H9 (cell line): ENCODE measurements around the gene FNDC3A. TPM values are rescaled to one million over a fixed set of nuclear protein-coding genes. Genes with fewer than 3 reads are reported as not detected.

Source experiments
- DNase-seq: peaks from one replicate; pipeline ENCODE4 v3.0.0-alpha.2; 2017
- H2AFZ ChIP-seq: one replicate; pipeline ENCODE4 v1.6.1; 2013; ENCODE audit warnings: mild to moderate bottlenecking, low read length, control low read depth, moderate library complexity
- H2AK5ac ChIP-seq: 2 replicates; pipeline ENCODE4 v1.6.1; 2013; ENCODE audit warnings: low read length, control low read depth, mixed read lengths; ENCODE audit not compliant: insufficient read length
- H2BK120ac ChIP-seq: one replicate; pipeline ENCODE4 v1.6.1; 2013; ENCODE audit warnings: low read depth, mild to moderate bottlenecking, low read length, control low read depth, inconsistent platforms; ENCODE audit not compliant: poor library complexity, severe bottlenecking
- H2BK12ac ChIP-seq: 2 replicates; pipeline ENCODE4 v1.6.1; 2013; ENCODE audit warnings: low read length, control low read depth, mixed read lengths, low read depth; ENCODE audit not compliant: insufficient read length
- H2BK15ac ChIP-seq: 2 replicates; pipeline ENCODE4 v1.6.1; 2013; ENCODE audit warnings: low read depth, low read length, control low read depth
- H2BK20ac ChIP-seq: one replicate; pipeline ENCODE4 v1.6.1; 2013; ENCODE audit warnings: low read depth, mild to moderate bottlenecking, low read length, control low read depth, inconsistent platforms; ENCODE audit not compliant: poor library complexity, severe bottlenecking
- H2BK5ac ChIP-seq: 2 replicates; pipeline ENCODE4 v1.6.1; 2013; ENCODE audit warnings: low read length, control low read depth, mixed read lengths; ENCODE audit not compliant: insufficient read length
- H3K14ac ChIP-seq: 2 replicates; pipeline ENCODE4 v1.6.1; 2013; ENCODE audit warnings: low read length, control low read depth; ENCODE audit not compliant: insufficient read depth
- H3K18ac ChIP-seq: 2 replicates; pipeline ENCODE4 v1.6.1; 2013; ENCODE audit warnings: low read depth, mild to moderate bottlenecking, mixed read lengths, low read length, control low read depth; ENCODE audit not compliant: insufficient read length
- H3K23ac ChIP-seq: 2 replicates; pipeline ENCODE4 v1.6.1; 2013; ENCODE audit warnings: low read length, control low read depth, mixed read lengths, low read depth; ENCODE audit not compliant: insufficient read length
- H3K23me2 ChIP-seq: 2 replicates; pipeline ENCODE4 v1.6.1; 2013; ENCODE audit warnings: low read depth, mild to moderate bottlenecking, mixed read lengths, low read length, control low read depth; ENCODE audit not compliant: insufficient read length, poor library complexity, severe bottlenecking
- H3K27ac ChIP-seq: 2 replicates; pipeline ENCODE4 v1.5.1; 2013; ENCODE audit warnings: low read length, control low read depth, mixed read lengths, low read depth; ENCODE audit not compliant: insufficient read length
- H3K27me3 ChIP-seq: 2 replicates; pipeline ENCODE4 v1.6.1; 2013; ENCODE audit warnings: low read length, control low read depth, inconsistent platforms; ENCODE audit not compliant: insufficient read depth
- H3K4ac ChIP-seq: 2 replicates; pipeline ENCODE4 v1.6.1; 2013; ENCODE audit warnings: low read depth, mild to moderate bottlenecking, control low read depth, inconsistent platforms, low read length, moderate library complexity
- H3K4me1 ChIP-seq: 2 replicates; pipeline ENCODE4 v1.6.1; 2013; ENCODE audit warnings: low read length, control low read depth, inconsistent platforms; ENCODE audit not compliant: insufficient read depth
- H3K4me2 ChIP-seq: 2 replicates; pipeline ENCODE4 v1.6.1; 2013; ENCODE audit warnings: low read length, control low read depth, mixed read lengths; ENCODE audit not compliant: insufficient read length, insufficient read depth
- H3K56ac ChIP-seq: 2 replicates; pipeline ENCODE4 v1.6.1; 2013; ENCODE audit warnings: low read depth, mild to moderate bottlenecking, mixed read lengths, low read length, control low read depth; ENCODE audit not compliant: insufficient read length
- H3K79me1 ChIP-seq: 2 replicates; pipeline ENCODE4 v1.6.1; 2013; ENCODE audit warnings: low read depth, mild to moderate bottlenecking, moderate library complexity, low read length, control low read depth, inconsistent platforms; ENCODE audit not compliant: insufficient read depth, poor library complexity, severe bottlenecking
- H3K79me2 ChIP-seq: 2 replicates; pipeline ENCODE4 v1.6.1; 2013; ENCODE audit warnings: low read length, control low read depth, inconsistent platforms; ENCODE audit not compliant: insufficient read depth
- H3K9ac ChIP-seq: 2 replicates; pipeline ENCODE4 v1.6.1; 2013; ENCODE audit warnings: low read length, control low read depth, mixed read lengths; ENCODE audit not compliant: insufficient read length; ENCODE audit errors: extremely low read depth
- H3K9me3 ChIP-seq: one replicate; pipeline ENCODE4 v1.6.1; 2013; ENCODE audit warnings: low read depth, low read length, inconsistent platforms; ENCODE audit not compliant: control insufficient read depth
- H3T11ph ChIP-seq: one replicate; pipeline ENCODE4 v1.6.1; 2013; ENCODE audit warnings: mild to moderate bottlenecking, low read length, control low read depth, inconsistent platforms
- H4K20me1 ChIP-seq: one replicate; pipeline ENCODE4 v1.6.1; 2013; ENCODE audit not compliant: control insufficient read depth, insufficient read length, insufficient read depth
- H4K5ac ChIP-seq: 2 replicates; pipeline ENCODE4 v1.6.1; 2013; ENCODE audit warnings: low read depth, mild to moderate bottlenecking, mixed read lengths, low read length, control low read depth; ENCODE audit not compliant: insufficient read length
- H4K8ac ChIP-seq: replicated peaks from 2 replicates; pipeline ENCODE4 v1.6.1; 2013; ENCODE audit warnings: low read length, control low read depth, mixed read lengths, low read depth; ENCODE audit not compliant: insufficient read length
- H4K91ac ChIP-seq: 2 replicates; pipeline ENCODE4 v1.6.1; 2013; ENCODE audit warnings: low read depth, mild to moderate bottlenecking, moderate library complexity, mixed read lengths, low read length, control low read depth; ENCODE audit not compliant: insufficient read length
- H3K27ac Mint-ChIP-seq, 3 experiments: 2 replicates in 2 of 3; 3 replicates in 1 of 3; pipeline ENCODE4 v1.8.0; 2020 to 2021; ENCODE audit warnings: mixed read lengths in 3 of 3, mild to moderate bottlenecking in 1 of 3, moderate library complexity in 1 of 3
- H3K27me3 Mint-ChIP-seq: 2 replicates; pipeline ENCODE4 v1.8.0; 2021; ENCODE audit warnings: low read depth, mild to moderate bottlenecking, moderate library complexity, mixed read lengths
- H3K36me3 Mint-ChIP-seq, 3 experiments: 2 replicates in 2 of 3; 3 replicates in 1 of 3; pipeline ENCODE4 v1.8.0; 2020 to 2021; ENCODE audit warnings: low read depth in 3 of 3, mixed read lengths in 3 of 3; ENCODE audit not compliant: insufficient read depth in 1 of 3
- H3K4me1 Mint-ChIP-seq, 2 experiments: 2 replicates each; pipeline ENCODE4 v1.8.0; 2020; ENCODE audit warnings: mixed read lengths in 2 of 2
- H3K4me3 Mint-ChIP-seq, 2 experiments: 2 replicates in 1 of 2; 3 replicates in 1 of 2; pipeline ENCODE4 v1.8.0; 2020 to 2021; ENCODE audit warnings: mild to moderate bottlenecking in 2 of 2, mixed read lengths in 2 of 2, moderate library complexity in 1 of 2
- H3K9me3 Mint-ChIP-seq, 2 experiments: 2 replicates in 1 of 2; 3 replicates in 1 of 2; pipeline ENCODE4 v1.8.0; 2020; ENCODE audit warnings: mild to moderate bottlenecking in 2 of 2, mixed read lengths in 2 of 2, moderate library complexity in 1 of 2
- CTCF ChIP-seq: fragments of 200-600 bp; sonication (generic); conservative IDR thresholded peaks from 3 replicates; pipeline ENCODE4 v1.8.0; 2021; ENCODE audit warnings: antibody characterized with exemption, mild to moderate bottlenecking
- WGBS: extraction: QIAGEN DNeasy Blood & Tissue Kit; methylation state at CpG from one replicate; pipeline ENCODE4 v1.1.7; 2013; ENCODE audit warnings: missing lambda C conversion rate, low lambda C conversion rate, mixed read lengths; ENCODE audit not compliant: insufficient read length; ENCODE audit errors: extremely low coverage; 5-methylcytosine and 5-hydroxymethylcytosine counted together
- total RNA-seq: library from RNA; stranded (reverse); gene quantifications from 2 replicates; pipeline ENCODE4 v1.2.1, GENCODE V29; 2021

The FNDC3A gene
- total RNA-seq, 1 experiment from 2014 or later, result 27.4 TPM

- Histone ChIP-seq H3K23me2 (peaks cover 4% of the 10 kb centered on the region), H2BK12ac (no peak overlapping the region), H2BK120ac (no peak overlapping the region), H4K8ac (no peak overlapping the region), H3K4me2 (no peak overlapping the region), H3K4me1 (no peaks in the 10 kb centered on the region), H3K9me3 (no peaks in the 10 kb centered on the region), H3K79me1 (no peaks in the 10 kb centered on the region), H2BK15ac (no peak overlapping the region), H4K5ac (no peak overlapping the region), H4K91ac (no peak overlapping the region), H2BK5ac (no peak overlapping the region), H3T11ph (no peak overlapping the region), H3K9ac (no peak overlapping the region), H3K4ac (no peak overlapping the region), H3K27me3 (no peaks in the 10 kb centered on the region), H2BK20ac (no peak overlapping the region), H2AK5ac (no peak overlapping the region), H3K79me2 (peaks cover 2% of the 10 kb centered on the region; the same call in 1 of the 2 replicates), H3K56ac (no peak overlapping the region), H4K20me1 (no peaks in the 10 kb centered on the region), H3K23ac (no peak overlapping the region), H3K27ac (no peak overlapping the region), H3K18ac (no peak overlapping the region), H2AFZ (no peak overlapping the region), H3K14ac (no peak overlapping the region)
- no peak for TF ChIP-seq CTCF
- H3K4me1 Mint-ChIP-seq, result peaks cover 8 to 11% of the 10 kb centered on the region in 2 experiments
- no peaks in the 10 kb centered on the region for H3K36me3 Mint-ChIP-seq
- H3K9me3 Mint-ChIP-seq, result no peaks in the 10 kb centered on the region
- H3K27me3 Mint-ChIP-seq, result no peaks in the 10 kb centered on the region
- WGBS, result no CpG with 5 or more reads among the region's 2 CpGs
- no peak overlapping the region for H3K4me3 Mint-ChIP-seq
- H3K27ac Mint-ChIP-seq, result no peak overlapping the region
- no peak for DNase-seq
These were observed 132.5 kb downstream of the FNDC3A start for GRCh38 chr13:49108196-49108595.
